Stimulated activated naive CD4-positive, alpha-beta T cell treated with Interleukin-2 at 50 U/mL for 16 hours (primary cell): ENCODE data around the gene FBRSL1.
"Not testable (repeated sequence)": the region's sequence is repeated elsewhere in the genome, so short reads cannot be mapped to it uniquely, and the experiment has no call there.

Experiments used
- DNase-seq: peaks from one replicate; lab custom pipeline; 2025; lab: John Stamatoyannopoulos, UW

Gene FBRSL1

GRCh38 chr12:132525833-132526455 is 36.0 kb downstream of the FBRSL1 start:
- no peak for DNase-seq

DNA sequence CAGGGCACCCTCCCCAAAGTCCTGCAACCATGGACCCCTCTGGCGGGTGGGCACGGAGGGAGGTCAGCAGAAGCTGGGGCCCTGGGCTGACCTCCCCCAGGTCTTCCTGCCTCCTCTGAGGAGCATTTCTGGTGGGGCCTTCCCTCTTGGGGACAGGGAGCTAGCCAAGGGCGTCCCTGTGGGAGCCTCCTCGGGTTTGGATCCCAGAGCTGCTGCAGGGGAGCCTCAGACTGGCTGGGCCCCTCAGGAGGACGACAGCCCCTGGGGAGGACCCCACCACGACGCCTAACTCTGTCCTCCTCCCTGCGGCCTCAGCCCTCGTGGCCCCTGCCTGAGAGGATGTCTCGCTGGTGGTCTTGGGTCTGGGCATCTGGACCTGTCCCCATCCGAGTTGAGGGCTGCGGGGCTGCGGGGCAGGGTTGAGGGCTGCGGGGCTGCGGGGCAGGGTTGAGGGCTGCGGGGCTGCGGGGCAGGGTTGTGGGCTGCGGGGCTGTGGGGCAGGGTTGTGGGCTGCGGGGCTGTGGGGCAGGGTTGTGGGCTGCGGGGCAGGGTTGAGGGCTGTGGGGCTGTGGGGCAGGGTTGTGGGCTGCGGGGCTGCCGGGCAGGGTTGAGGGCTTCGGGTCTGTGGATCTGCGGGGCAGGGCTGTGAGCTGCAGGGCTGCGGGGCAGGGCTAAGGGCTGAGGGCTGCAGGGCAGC is 37.4 kb downstream of the FBRSL1 start:
- DNase-seq: no peak

DNA sequence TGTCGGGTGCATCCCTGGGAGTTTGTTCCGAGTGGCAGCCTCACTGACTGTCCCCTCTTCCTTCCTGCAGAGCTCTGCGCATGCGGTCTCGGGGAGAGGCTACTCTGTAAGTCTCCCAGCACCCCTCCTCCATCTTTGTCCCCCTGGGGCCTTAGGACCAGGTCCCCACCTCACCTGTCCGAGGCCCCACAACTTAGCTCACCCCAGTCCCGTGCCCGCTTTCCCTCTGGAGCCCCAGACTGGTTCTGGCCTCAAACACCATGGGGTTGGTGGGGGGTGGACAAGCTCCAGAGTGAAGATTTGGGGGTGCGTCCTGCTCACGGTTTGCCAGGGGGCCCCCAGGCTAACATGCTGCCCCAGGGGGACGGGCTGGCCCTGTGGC is 37.9 kb downstream of the FBRSL1 start:
- no peak for DNase-seq

DNA sequence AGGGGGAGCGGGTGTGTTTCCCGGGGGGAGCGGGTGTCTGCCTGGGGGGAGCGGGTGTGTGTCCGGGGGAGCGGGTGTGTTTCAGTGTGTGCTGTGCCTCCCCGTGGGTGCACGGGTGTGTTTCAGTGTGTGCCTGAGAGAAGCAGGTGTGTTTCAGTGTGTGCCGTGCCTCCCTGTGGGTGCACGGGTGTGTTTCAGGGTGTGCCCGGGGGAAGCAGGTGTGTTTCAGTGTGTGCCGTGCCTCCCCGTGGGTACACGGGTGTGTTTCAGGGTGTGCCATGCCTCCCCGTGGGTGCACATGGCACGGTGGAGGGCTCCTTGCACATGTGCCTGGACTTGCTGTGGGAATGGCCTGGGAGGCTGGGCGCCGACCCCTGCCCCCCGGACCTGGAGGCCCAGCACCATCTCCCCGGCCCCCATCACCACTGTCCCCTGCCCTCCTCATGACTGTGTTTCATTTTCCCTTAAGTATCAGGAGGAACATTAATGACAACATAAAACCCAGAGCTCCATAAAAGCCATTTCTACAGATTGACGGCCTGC is 38.7 kb downstream of the FBRSL1 start:
- no peak for DNase-seq

- DNase-seq: no peak
These were observed 39.3 kb downstream of the FBRSL1 start for GRCh38 chr12:132529156-132529839.

DNA sequence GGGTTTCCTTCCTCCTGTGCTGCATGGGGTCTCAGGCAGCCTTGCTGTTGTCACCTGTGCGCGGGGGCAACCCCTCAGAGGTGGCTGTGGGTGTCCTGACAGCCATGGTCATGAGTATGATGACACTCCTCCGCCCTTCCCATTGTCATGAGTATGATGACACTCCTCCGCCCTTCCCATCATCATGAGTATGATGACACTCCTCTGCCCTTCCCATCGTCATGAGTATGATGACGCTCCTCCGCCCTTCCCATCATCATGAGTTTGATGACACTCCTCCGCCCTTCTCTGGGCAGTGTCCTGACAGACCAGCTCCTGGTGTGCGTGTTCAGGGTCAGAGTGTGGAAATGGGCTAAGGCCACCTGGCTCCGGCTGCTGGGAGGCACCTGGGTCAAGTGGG is 40.0 kb downstream of the FBRSL1 start:
- no peak for DNase-seq

GRCh38 chr12:132530447-132530846 is 40.5 kb downstream of the FBRSL1 start:
- no peak for DNase-seq

DNA sequence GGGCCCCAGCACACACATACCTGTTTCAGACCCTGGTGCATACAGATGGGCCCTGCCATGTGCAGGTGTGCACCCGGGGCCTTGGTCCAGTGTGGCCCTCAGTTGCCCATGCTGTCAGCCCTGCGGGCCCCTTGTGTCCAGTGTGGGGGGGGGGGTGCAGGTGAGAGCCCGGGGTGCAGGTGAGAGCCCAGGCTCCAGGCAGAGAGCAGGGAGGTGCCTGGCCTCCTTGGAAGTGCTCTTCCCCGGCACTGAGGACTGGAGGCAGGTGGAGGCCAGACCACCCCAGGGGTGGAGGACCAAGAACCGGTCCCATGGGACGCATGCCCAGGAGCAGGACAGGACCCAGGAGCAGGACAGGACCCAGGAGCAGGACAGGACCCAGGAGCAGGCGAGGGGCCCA is 40.9 kb downstream of the FBRSL1 start:
- DNase-seq: no peak

DNA sequence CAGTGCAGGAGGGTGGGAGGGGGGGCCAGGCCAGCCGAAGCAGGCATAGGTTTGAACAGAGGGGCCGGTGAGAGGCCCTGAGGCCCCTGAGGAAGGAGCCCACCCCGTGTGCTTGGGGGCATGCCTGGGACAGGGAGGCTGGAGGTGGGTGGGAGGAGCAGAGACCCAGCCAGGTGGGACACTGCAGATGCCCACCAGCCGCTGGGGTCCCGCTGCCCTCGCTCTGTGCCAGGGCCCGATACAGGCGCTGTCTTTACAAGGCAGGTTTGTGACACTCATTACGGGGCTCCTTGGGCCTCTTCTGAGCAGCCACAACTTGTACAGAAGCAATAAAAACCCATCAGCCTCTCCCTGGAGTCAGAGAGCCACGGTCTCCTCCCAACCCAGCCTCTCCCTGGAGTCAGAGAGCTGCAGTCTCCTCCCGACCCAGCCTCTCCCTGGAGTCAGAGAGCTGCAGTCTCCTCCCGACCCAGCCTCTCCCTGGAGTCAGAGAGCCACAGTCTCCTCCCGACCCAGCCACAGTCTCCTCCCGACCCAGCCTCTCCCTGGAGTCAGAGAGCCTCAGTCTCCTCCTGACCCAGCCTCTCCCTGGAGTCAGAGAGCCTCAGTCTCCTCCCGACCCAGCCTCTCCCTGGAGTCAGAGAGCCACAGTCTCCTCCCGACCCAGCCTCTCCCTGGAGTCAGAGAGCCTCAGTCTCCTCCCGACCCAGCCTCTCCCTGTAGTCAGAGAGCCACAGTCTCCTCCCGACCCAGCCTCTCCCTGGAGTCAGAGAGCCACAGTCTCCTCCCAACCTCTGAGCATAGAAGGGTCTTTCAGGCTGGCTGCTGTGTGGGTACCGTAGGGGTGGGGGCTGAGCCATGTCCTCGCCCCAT is 43.0 kb downstream of the FBRSL1 start:
- not testable (repeated sequence) for DNase-seq

- DNase-seq: no peak
These were observed 43.6 kb downstream of the FBRSL1 start for GRCh38 chr12:132533584-132533958.

GRCh38 chr12:132534076-132534475 is 44.1 kb downstream of the FBRSL1 start:
- no peak for DNase-seq

DNA sequence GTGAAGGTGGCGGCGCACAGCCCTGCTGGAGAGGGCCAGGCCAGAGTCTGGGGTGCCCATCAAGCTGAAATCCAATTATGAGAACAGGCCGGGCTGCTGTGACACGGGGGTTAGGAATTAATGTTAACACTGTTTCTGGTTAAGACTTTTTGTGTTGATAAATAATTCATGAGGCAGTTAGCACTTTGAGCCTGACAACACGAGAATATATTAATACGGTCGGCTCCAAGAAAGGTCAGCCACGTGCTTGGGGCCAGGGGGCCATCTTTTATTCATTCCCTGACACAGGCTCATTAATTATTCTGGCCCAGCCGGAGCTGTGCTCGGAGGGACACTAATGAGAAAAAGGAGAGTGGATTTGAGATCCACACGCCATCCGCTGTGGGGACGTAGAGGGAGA is 45.1 kb downstream of the FBRSL1 start:
- DNase-seq: no peak

DNA sequence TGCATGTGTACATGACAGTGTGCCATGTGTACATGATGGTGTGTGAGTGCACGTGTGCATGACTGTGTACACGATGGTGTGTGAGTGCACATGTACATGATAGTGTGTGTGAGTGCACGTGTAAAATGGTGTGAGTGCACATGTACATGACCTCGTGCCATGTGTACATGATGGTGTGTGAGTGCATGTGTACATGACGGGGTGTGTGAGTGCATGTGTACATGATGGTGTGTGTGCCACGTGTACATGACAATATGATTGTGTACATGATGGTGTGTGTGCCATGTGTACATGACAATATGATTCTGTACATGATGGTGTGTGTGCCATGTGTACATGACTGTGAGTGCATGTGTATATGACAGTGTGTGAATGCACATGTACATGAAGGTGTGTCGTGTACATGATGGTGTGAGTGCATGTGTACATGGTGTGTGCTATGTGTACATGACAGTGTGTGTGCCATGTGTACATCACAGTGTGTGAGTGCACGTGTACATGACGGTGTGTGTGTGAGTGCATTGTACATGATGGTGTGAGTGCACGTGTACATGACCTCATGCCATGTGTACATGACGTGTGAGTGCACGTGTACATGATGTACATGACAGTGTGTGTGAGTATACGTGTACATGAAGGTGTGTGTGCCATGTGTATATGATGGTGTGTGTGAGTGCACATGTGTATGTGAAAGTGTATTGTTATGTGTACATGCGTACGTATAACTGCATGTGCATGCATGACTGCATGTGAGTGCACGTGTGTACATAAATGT is 46.3 kb downstream of the FBRSL1 start:
- no peak for DNase-seq

DNA sequence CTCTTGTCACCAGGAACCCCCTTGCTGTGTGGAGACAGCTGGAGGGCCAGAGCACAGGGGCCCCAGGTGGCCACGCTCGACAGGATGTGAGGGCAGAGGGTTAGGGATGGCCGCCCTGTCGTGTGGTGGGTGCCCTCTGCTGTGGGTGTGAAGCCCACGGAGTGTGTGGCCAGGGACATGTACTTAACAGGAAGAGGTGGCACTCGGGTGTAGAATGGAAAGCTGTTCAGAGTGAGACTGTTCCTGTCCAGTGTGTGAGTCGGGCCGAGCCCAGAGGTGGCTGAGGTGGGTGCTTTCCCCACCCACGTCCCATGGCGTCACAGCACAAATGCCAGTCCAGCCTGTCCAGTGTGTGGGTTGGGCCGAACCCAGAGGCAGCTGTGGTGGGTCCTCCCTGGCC is 47.1 kb downstream of the FBRSL1 start:
- DNase-seq: no peak

DNA sequence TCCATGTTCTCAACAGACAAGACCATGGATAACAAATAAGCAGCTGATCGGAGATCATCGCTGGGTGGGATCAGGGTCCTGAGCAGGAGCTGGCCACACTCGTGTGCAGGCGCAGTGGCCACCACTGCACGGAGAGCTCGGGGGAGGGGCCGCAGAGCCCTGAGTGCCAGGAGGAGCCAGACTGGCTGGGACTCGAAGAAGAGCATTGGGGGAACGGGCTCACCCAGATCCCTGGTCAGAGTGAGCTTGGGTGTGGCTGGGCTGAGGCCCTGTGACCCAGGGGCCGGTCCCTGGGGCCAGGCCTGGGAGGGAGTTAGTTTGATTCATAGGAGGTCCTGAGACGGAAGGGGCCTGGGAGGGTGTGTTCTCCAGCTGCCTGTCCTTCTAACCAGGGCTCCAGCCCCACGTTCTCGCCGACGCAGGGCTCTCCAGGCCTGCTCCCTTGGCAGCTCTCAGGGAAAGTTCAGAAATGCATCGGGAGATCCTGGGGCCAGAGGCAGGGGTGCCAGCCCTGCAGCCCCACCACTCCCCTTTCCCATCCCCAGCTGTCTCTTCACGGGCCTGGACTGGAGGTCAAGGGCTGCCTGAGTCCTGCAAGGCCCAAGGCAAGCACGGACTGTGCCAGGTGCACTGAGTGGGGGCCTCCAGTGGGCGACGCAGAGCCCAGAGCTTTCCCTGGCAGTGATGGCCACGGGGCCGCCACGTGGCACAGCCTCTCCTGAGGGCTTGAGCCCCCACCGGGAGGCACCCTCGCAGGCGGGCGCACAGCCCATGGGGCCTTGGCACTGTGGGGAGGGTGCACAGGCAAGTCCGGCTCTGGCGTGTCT is 48.1 kb downstream of the FBRSL1 start:
- no peak for DNase-seq

DNA sequence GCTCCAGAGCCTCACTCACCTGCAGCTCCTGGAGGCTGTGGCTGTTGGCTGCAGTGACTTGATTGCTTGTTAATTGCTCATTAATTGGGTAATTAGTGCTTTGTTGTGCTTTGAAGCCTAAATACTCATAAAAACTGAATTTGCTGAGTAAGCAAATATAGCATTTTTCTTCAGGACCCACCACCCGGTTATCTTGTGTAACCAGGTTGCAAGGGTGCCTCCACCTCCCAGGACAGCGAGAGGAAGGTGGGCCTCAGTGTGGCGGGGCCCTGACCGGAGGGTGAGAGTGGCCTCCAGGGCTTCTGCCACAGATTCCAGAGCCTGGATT is 48.7 kb downstream of the FBRSL1 start:
- DNase-seq: no peak

DNA sequence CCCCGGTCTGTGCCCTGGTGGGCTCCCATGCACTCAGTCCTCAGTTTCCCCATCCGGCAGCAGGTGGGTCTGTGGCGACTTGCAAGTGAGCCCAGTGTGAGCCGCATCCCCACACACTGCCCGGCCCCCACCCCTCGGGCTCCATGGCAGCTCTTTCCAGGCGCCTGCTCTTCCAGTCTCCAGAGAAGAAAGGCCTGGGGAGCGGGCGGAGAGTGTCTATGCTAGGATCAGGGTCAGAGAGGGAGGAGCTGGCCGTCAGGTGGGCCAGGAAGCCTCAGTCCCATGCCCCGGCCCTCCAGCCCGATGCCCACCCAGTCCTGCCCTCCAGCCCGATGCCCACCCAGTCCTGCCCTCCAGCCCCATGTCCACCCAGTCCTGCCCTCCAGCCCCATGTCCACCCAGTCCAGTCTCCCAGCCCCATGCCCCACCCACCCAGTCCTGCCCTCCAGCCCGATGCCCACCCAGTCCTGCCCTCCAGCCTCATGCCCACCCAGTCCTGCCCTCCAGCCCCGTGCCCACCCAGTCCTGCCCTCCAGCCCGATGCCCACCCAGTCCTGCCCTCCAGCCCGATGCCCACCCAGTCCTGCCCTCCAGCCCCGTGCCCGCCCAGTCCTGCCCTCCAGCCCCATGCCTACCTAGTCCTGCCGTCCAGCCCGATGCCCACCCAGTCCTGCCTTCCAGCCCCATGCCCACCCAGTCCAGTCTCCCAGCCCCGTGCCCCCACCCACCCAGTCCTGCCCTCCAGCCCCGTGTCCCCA is 49.2 kb downstream of the FBRSL1 start:
- no peak for DNase-seq

DNA sequence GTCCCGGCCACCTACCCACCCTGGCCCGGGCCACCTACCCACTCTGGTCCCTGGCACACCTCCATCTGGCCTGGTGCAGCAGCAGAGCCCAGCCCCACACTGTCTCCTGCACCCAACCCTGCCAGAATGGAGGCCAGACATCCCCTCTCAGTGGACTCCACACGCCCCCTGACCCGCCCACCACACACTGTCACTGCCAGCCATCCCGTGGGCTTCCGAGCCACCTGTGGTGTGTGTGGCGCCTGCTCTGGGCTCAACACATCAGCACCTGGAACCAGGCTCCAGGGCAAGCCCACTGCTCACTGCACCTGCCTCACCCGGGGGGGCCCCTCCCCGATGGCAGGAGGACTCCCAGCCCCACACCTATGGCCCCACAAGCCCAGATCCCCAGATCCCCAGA is 50.5 kb downstream of the FBRSL1 start:
- no peak for DNase-seq

DNA sequence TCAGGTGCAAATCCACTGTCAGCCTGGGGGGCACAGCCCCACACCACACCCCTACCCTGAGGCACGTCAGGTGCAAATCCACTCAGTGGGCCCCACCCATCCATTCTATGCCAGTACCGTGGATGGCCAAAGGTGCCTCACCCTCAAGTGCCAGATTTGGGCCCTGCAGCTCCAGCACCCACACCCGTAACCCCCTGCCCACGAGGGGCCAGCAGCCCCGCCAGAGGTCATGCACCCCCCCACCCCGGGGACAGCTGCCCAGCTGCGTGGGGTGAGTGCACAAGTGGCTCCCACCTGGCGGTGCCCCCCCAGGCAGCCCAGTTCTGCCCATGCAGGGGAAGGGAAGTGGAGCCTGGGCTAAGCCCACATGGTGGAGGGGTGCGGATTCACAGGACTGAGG is 51.2 kb downstream of the FBRSL1 start:
- no peak for DNase-seq

DNA sequence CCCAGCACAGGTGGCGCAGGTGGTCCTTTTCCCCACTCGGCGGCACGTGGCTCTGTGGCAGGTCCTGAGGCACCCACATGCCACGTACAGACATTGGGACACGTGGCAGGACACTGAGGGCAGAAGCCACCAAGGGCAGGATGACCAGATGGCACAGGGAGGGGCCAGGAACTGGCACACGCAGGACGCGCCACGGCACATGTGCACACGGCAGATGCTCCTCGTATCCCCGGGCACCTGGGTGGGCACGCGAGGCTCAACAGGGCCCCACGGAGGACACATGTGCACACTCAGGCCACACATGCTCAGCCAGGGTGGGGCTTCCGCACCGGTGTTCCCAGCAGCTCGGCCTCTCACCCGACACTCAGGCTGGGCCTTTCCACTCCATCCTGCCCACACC is 52.0 kb downstream of the FBRSL1 start:
- no peak for DNase-seq
